A204.1 (cell line): ENCODE results near the gene HNRNPUL1.

ENCODE experiments used
- FAIRE-seq: peaks from 2 replicates; lab custom pipeline; 2012; peaks lifted over from hg19 to GRCh38; lab: Jason Lieb, UNC

The HNRNPUL1 gene

GRCh38 chr19:41309180-41310032 lies 45.2 kb downstream of the HNRNPUL1 start:
- FAIRE-seq, result no peak

- FAIRE-seq, result no peak
Observed at GRCh38 chr19:41310033-41310831, 46.1 kb downstream of the HNRNPUL1 start, which contains the start of gene CCDC97. CCDC97 (plus strand) TSS chr19:41310172; CDS start chr19:41310311, 139 bp downstream.

- no peak for FAIRE-seq
Observed at GRCh38 chr19:41311072-41311471, 46.9 kb downstream of the HNRNPUL1 start.

GRCh38 chr19:41311613-41312012 lies 47.4 kb downstream of the HNRNPUL1 start:
- no peak for FAIRE-seq

- FAIRE-seq, result no peak
Observed at GRCh38 chr19:41316306-41316920, 52.2 kb downstream of the HNRNPUL1 start.

GRCh38 chr19:41318696-41319499 lies 54.7 kb downstream of the HNRNPUL1 start:
- FAIRE-seq, result no peak

GRCh38 chr19:41319500-41320184 lies 55.5 kb downstream of the HNRNPUL1 start:
- FAIRE-seq, result no peak

- FAIRE-seq, result no peak
Observed at GRCh38 chr19:41320185-41320518, 56.0 kb downstream of the HNRNPUL1 start.

GRCh38 chr19:41320568-41320967 lies 56.4 kb downstream of the HNRNPUL1 start:
- no peak for FAIRE-seq

- FAIRE-seq, result no peak
Observed at GRCh38 chr19:41321204-41321599, 57.0 kb downstream of the HNRNPUL1 start.

GRCh38 chr19:41321600-41322270 lies 57.6 kb downstream of the HNRNPUL1 start:
- FAIRE-seq, result no peak

- FAIRE-seq, result no peak
Observed at GRCh38 chr19:41322451-41322850, 58.3 kb downstream of the HNRNPUL1 start.

- no peak for FAIRE-seq
Observed at GRCh38 chr19:41323023-41323422, 58.9 kb downstream of the HNRNPUL1 start.

- no peak for FAIRE-seq
Observed at GRCh38 chr19:41323430-41324125, 59.4 kb downstream of the HNRNPUL1 start.

- FAIRE-seq, result no peak
Observed at GRCh38 chr19:41324231-41324702, 60.1 kb downstream of the HNRNPUL1 start.

- no peak for FAIRE-seq
Observed at GRCh38 chr19:41324921-41325639, 60.9 kb downstream of the HNRNPUL1 start.

- no peak for FAIRE-seq
Observed at GRCh38 chr19:41325640-41325946, 61.4 kb downstream of the HNRNPUL1 start.

GRCh38 chr19:41325947-41326706 lies 62.0 kb downstream of the HNRNPUL1 start:
- no peak for FAIRE-seq

- no peak for FAIRE-seq
Observed at GRCh38 chr19:41327076-41327575, 63.0 kb downstream of the HNRNPUL1 start.
